ENCODE data around the gene DRP2.
"Not testable (repeated sequence)": the region's sequence is repeated elsewhere in the genome, so short reads cannot be mapped to it uniquely, and the experiment has no call there.

Gene DRP2
- long read RNA-seq, partial matches to known transcripts, result 0 of 3 reads
- long read RNA-seq, other reads (novel, unspliced or antisense), result 3 of 3 reads

- no peak within 1 kb of the TSS for H3K4me3 ChIP-seq (replicated peaks; ENCODE audit: insufficient read depth, low read length)
- no peak for DNase-seq (ENCODE audit: low read depth in 1 of 2, low spot score in 1 of 2)
- TF ChIP-seq POLR2AphosphoS5 (IDR thresholded peaks at IDR 0.05; ENCODE audit: low read depth) (no peak), SPI1 (IDR thresholded peaks at IDR 0.05; ENCODE audit: borderline replicate concordance, low read depth) (no peak), GABPA (IDR thresholded peaks at IDR 0.05; ENCODE audit: low read depth) (no peak), CTCF (IDR thresholded peaks at IDR 0.05; ENCODE audit: insufficient read depth, low read length) (no peak), REST (IDR thresholded peaks at IDR 0.05; ENCODE audit: insufficient replicate concordance, low read depth) (no peak)
Observed at GRCh38 chrX:101219116-101219863, at the start of gene DRP2. TSS of gene DRP2 (plus strand) at chrX:101219786. CDS start at chrX:101231648, 11,862 bp downstream.

GRCh38 chrX:101171883-101172400 lies 47.6 kb upstream of the DRP2 start:
- TF ChIP-seq GABPA (IDR thresholded peaks at IDR 0.05; ENCODE audit: low read depth), result no peak
- TF ChIP-seq SPI1 (IDR thresholded peaks at IDR 0.05; ENCODE audit: borderline replicate concordance, low read depth), result no peak
- no peak for TF ChIP-seq CTCF (IDR thresholded peaks at IDR 0.05; ENCODE audit: insufficient read depth, low read length)
- no peak for TF ChIP-seq POLR2AphosphoS5 (IDR thresholded peaks at IDR 0.05; ENCODE audit: low read depth)
- no peak for TF ChIP-seq REST (IDR thresholded peaks at IDR 0.05; ENCODE audit: insufficient replicate concordance, low read depth)
- Histone ChIP-seq H3K27ac (replicated peaks) (no peak overlapping the region), H3K27me3 (ENCODE audit: insufficient read depth, poor library complexity, severe bottlenecking) (no peaks in the 10 kb centered on the region), H3K4me3 (replicated peaks; ENCODE audit: insufficient read depth, low read length) (no peak overlapping the region)
- no peak for DNase-seq (ENCODE audit: low read depth in 1 of 2, low spot score in 1 of 2)

More at GRCh38 chrX:101219116-101219863, at the start of gene DRP2:
- Histone ChIP-seq H3K27ac (replicated peaks) (no peak within 1 kb of the TSS), H3K27me3 (ENCODE audit: insufficient read depth, poor library complexity, severe bottlenecking) (no peaks in the 10 kb centered on the region)

GRCh38 chrX:101176439-101176838 lies 43.1 kb upstream of the DRP2 start:
- no peak for DNase-seq (ENCODE audit: low read depth in 1 of 2, low spot score in 1 of 2)
- no peak overlapping the region for H3K27ac ChIP-seq (replicated peaks)
- H3K4me3 ChIP-seq (replicated peaks; ENCODE audit: insufficient read depth, low read length), result no peak overlapping the region
- no peaks in the 10 kb centered on the region for H3K27me3 ChIP-seq (ENCODE audit: insufficient read depth, poor library complexity, severe bottlenecking)
- no peak for TF ChIP-seq SPI1 (IDR thresholded peaks at IDR 0.05; ENCODE audit: borderline replicate concordance, low read depth)
- no peak for TF ChIP-seq GABPA (IDR thresholded peaks at IDR 0.05; ENCODE audit: low read depth)
- TF ChIP-seq POLR2AphosphoS5 (IDR thresholded peaks at IDR 0.05; ENCODE audit: low read depth), result no peak
- TF ChIP-seq CTCF (IDR thresholded peaks at IDR 0.05; ENCODE audit: insufficient read depth, low read length), result no peak
- no peak for TF ChIP-seq REST (IDR thresholded peaks at IDR 0.05; ENCODE audit: insufficient replicate concordance, low read depth)

GRCh38 chrX:101184876-101185275 lies 34.7 kb upstream of the DRP2 start:
- not testable (repeated sequence) for H3K27me3 ChIP-seq (ENCODE audit: insufficient read depth, poor library complexity, severe bottlenecking); H3K27ac ChIP-seq (replicated peaks); H3K4me3 ChIP-seq (replicated peaks; ENCODE audit: insufficient read depth, low read length); DNase-seq (ENCODE audit: low read depth in 1 of 2, low spot score in 1 of 2)

GRCh38 chrX:101187961-101188360 lies 31.6 kb upstream of the DRP2 start:
- not testable (repeated sequence) for H3K4me3 ChIP-seq (replicated peaks; ENCODE audit: insufficient read depth, low read length); H3K27me3 ChIP-seq (ENCODE audit: insufficient read depth, poor library complexity, severe bottlenecking); H3K27ac ChIP-seq (replicated peaks); DNase-seq (ENCODE audit: low read depth in 1 of 2, low spot score in 1 of 2)

Measured in HL-60 (cell line).